ACC112 (cell line): ENCODE data around the gene PITPNB.

ENCODE experiments used
- H2AFZ ChIP-seq: fragments of 200-600 bp; sonication (generic); one replicate; pipeline ENCODE4 v1.6.0; 2017; ENCODE audit warnings: antibody characterized with exemption, low read length; ENCODE audit not compliant: unreplicated experiment
- H3K27ac ChIP-seq: fragments of 200-600 bp; sonication (generic); 2 replicates; pipeline ENCODE4 v1.5.1; 2014; ENCODE audit warnings: low read depth, mild to moderate bottlenecking, antibody characterized with exemption, low read length, moderate library complexity
- H3K27me3 ChIP-seq: fragments of 200-600 bp; sonication (generic); 2 replicates; pipeline ENCODE4 v1.6.1; 2014; ENCODE audit warnings: mild to moderate bottlenecking, antibody characterized with exemption, low read length, moderate library complexity, mixed read lengths; ENCODE audit not compliant: insufficient read depth
- H3K36me3 ChIP-seq: fragments of 200-600 bp; sonication (generic); 2 replicates; pipeline ENCODE4 v1.6.1; 2016; ENCODE audit warnings: mild to moderate bottlenecking, antibody characterized with exemption, low read length, moderate library complexity, mixed read lengths; ENCODE audit not compliant: insufficient read depth
- H3K4me1 ChIP-seq: fragments of 200-600 bp; sonication (generic); one replicate; pipeline ENCODE4 v1.6.1; 2016; ENCODE audit warnings: low read length, mixed read lengths; ENCODE audit not compliant: insufficient read depth, unreplicated experiment, control insufficient read depth
- H3K4me3 ChIP-seq: fragments of 200-600 bp; sonication (generic); 2 replicates; pipeline ENCODE4 v1.5.1; 2014; ENCODE audit warnings: mild to moderate bottlenecking, low read depth, low read length
- H3K79me2 ChIP-seq: fragments of 200-600 bp; sonication (generic); one replicate; pipeline ENCODE4 v1.6.0; 2016; ENCODE audit warnings: low read length; ENCODE audit not compliant: control insufficient read depth, unreplicated experiment, insufficient read depth

The PITPNB gene

GRCh38 chr22:27947448-27947847 is 28.4 kb upstream of the PITPNB start:
- H3K27ac ChIP-seq = no peak overlapping the region
- H3K4me3 ChIP-seq = no peak overlapping the region
- H3K4me1 ChIP-seq = peaks cover 7% of the 10 kb centered on the region
- H2AFZ ChIP-seq = no peak overlapping the region
- no peaks in the 10 kb centered on the region for H3K79me2 ChIP-seq
- H3K27me3 ChIP-seq = no peaks in the 10 kb centered on the region
- no peaks in the 10 kb centered on the region for H3K36me3 ChIP-seq

- Histone ChIP-seq H3K4me3 (no peak overlapping the region), H3K4me1 (no peaks in the 10 kb centered on the region), H3K27me3 (no peaks in the 10 kb centered on the region), H2AFZ (no peak overlapping the region), H3K36me3 (no peaks in the 10 kb centered on the region), H3K27ac (no peak overlapping the region), H3K79me2 (no peaks in the 10 kb centered on the region)
Measured at GRCh38 chr22:27941143-27941542, 22.1 kb upstream of the PITPNB start.

GRCh38 chr22:27937453-27937852 is 18.4 kb upstream of the PITPNB start:
- Histone ChIP-seq H3K36me3 (no peaks in the 10 kb centered on the region), H2AFZ (no peak overlapping the region), H3K27me3 (no peaks in the 10 kb centered on the region), H3K79me2 (no peaks in the 10 kb centered on the region), H3K4me1 (no peaks in the 10 kb centered on the region), H3K4me3 (no peak overlapping the region), H3K27ac (no peak overlapping the region)

- Histone ChIP-seq H3K4me1 (no peaks in the 10 kb centered on the region), H3K79me2 (no peaks in the 10 kb centered on the region), H2AFZ (no peak overlapping the region), H3K36me3 (no peaks in the 10 kb centered on the region), H3K4me3 (no peak overlapping the region), H3K27me3 (no peaks in the 10 kb centered on the region), H3K27ac (no peak overlapping the region)
Measured at GRCh38 chr22:27935897-27936296, 16.8 kb upstream of the PITPNB start.

- no peak overlapping the region for H2AFZ ChIP-seq
- H3K36me3 ChIP-seq = no peaks in the 10 kb centered on the region
- H3K4me1 ChIP-seq = no peaks in the 10 kb centered on the region
- no peak overlapping the region for H3K27ac ChIP-seq
- H3K27me3 ChIP-seq = no peaks in the 10 kb centered on the region
- H3K4me3 ChIP-seq = no peak overlapping the region
- H3K79me2 ChIP-seq = no peaks in the 10 kb centered on the region
Measured at GRCh38 chr22:27934069-27934468, 15.0 kb upstream of the PITPNB start.

GRCh38 chr22:27933186-27933983 is 14.3 kb upstream of the PITPNB start:
- no peak overlapping the region for H2AFZ ChIP-seq
- no peaks in the 10 kb centered on the region for H3K36me3 ChIP-seq
- H3K79me2 ChIP-seq = no peaks in the 10 kb centered on the region
- no peak overlapping the region for H3K4me3 ChIP-seq
- H3K27me3 ChIP-seq = no peaks in the 10 kb centered on the region
- H3K27ac ChIP-seq = no peak overlapping the region
- no peaks in the 10 kb centered on the region for H3K4me1 ChIP-seq

- Histone ChIP-seq H3K4me1 (no peaks in the 10 kb centered on the region), H3K36me3 (no peaks in the 10 kb centered on the region), H2AFZ (no peak overlapping the region), H3K79me2 (no peaks in the 10 kb centered on the region), H3K27ac (no peak overlapping the region), H3K27me3 (no peaks in the 10 kb centered on the region), H3K4me3 (no peak overlapping the region)
Measured at GRCh38 chr22:27930331-27931060, 11.4 kb upstream of the PITPNB start.

- no peak overlapping the region for H2AFZ ChIP-seq
- no peaks in the 10 kb centered on the region for H3K79me2 ChIP-seq
- H3K27ac ChIP-seq = no peak overlapping the region
- H3K36me3 ChIP-seq = no peaks in the 10 kb centered on the region
- no peaks in the 10 kb centered on the region for H3K4me1 ChIP-seq
- no peaks in the 10 kb centered on the region for H3K27me3 ChIP-seq
- H3K4me3 ChIP-seq = no peak overlapping the region
Measured at GRCh38 chr22:27927608-27928007, 8.6 kb upstream of the PITPNB start.

GRCh38 chr22:27925331-27925730 is 6.3 kb upstream of the PITPNB start:
- Histone ChIP-seq H3K79me2 (peaks cover 12% of the 10 kb centered on the region), H3K36me3 (no peaks in the 10 kb centered on the region), H3K27me3 (no peaks in the 10 kb centered on the region), H3K4me3 (no peak overlapping the region), H3K4me1 (peaks cover 11% of the 10 kb centered on the region), H2AFZ (no peak overlapping the region), H3K27ac (no peak overlapping the region)

- Histone ChIP-seq H3K4me3 (peak overlapping the region; percentile 87), H3K79me2 (peaks cover 50% of the 10 kb centered on the region), H3K4me1 (peaks cover 29% of the 10 kb centered on the region), H3K27me3 (no peaks in the 10 kb centered on the region), H3K36me3 (no peaks in the 10 kb centered on the region), H2AFZ (peak overlapping the region; percentile 84), H3K27ac (peak overlapping the region; percentile 91)
Measured at GRCh38 chr22:27919942-27920755, 1.1 kb upstream of the PITPNB start.
